Measurements from ENCODE around the gene CFDP1. TPM values are rescaled to one million over a fixed set of nuclear protein-coding genes. Genes with fewer than 3 reads are reported as not detected.
"Not testable (repeated sequence)": the region's sequence is repeated elsewhere in the genome, so short reads cannot be mapped to it uniquely, and the experiment has no call there.

The CFDP1 gene
- total RNA-seq, 2 experiments from 2014 or later: 42.4 to 43.7 TPM

DNA sequence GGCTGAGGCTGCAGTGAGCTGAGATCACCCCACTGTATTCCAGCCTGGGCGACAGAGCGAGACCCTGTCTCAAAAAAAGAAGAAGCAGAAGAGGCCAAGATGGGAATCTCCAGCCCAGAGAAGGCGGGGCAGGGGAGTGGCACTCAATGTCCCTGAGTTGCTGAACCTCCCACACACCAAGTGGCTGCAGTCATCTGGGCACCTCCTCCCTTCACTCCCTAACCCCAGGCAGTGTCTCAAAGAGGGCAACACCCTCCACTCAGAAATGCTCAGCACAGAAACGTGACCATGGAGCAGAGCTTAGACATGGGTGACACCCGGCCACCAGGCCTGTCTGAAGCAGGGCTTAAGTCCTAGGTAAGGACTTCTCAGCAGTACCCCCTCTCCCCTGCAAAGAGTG, 145.6 kb downstream of the CFDP1 start:
- POLR2A ChIA-PET: no interaction called here
- DNase-seq: no peak
- Mint-ChIP-seq H3K4me3 (no peak overlapping the region), H3K27me3 (peaks cover 48% of the 10 kb centered on the region), H3K4me1 (peaks cover 23% of the 10 kb centered on the region), H3K27ac (no peak overlapping the region), H3K36me3 (ENCODE audit: low read depth) (peaks cover 32% of the 10 kb centered on the region), H3K9me3 (no peaks in the 10 kb centered on the region)
- CTCF ChIA-PET: no interaction called here

- H3K4me3 Mint-ChIP-seq: no peak overlapping the region
- CTCF ChIA-PET: no interaction called here
- peaks cover 54% of the 10 kb centered on the region for H3K27me3 Mint-ChIP-seq
- no peaks in the 10 kb centered on the region for H3K9me3 Mint-ChIP-seq
- POLR2A ChIA-PET: no interaction called here
- no peak overlapping the region for H3K27ac Mint-ChIP-seq
- peaks cover 19% of the 10 kb centered on the region for H3K36me3 Mint-ChIP-seq (ENCODE audit: low read depth)
- DNase-seq: no peak
- H3K4me1 Mint-ChIP-seq: peaks cover 23% of the 10 kb centered on the region
These were observed 146.9 kb downstream of the CFDP1 start for GRCh38 chr16:75286389-75286788.

DNA sequence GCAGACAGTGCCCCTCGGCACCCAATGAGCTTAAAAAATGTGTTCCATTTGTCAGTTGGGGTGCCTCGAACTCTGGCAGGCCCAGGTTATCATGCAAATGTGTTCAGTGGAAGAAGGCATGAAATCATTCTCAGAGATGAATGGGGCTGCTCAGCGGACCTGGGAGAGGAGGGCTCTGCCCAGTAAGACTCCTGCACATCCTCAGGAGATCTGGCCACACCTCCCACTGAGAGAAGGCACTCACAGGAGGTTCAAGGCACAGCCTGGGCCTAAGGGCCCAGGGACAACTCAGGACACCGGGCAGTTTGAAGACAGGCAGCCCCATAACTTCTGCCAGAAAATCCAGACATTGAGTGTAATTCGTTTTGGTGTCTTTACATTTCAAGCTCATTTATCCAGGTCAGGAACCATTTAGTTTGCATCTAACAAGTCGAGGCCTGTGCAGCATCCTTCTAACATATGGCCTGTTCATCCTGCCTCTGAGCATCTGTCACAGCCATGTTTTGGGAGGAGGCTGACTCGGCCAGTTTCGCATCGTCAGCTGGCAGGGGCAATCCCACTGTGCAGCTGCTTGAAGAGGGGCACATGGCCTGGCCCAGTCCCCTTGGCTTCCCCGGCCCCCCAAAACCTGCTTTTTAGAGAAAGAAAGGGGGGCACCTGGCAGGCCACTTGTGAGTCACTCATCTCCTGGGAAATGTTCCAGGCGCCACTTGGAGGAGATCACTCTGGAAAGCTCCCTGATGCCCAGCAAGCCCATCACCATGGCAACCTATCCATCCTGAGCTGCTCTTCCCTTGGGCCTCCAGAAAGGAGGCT, 150.6 kb downstream of the CFDP1 start:
- POLR2A ChIA-PET: no interaction called here
- CTCF ChIA-PET: interaction anchor here (2.3 kb wide), 1 partner anchor 10 kb away, joined by 7 read pairs; no protein-coding TSS in a partner anchor
- Mint-ChIP-seq H3K36me3 (ENCODE audit: low read depth) (peaks cover 8% of the 10 kb centered on the region), H3K27me3 (peaks cover 73% of the 10 kb centered on the region), H3K9me3 (no peaks in the 10 kb centered on the region), H3K4me3 (no peak overlapping the region), H3K4me1 (peaks cover 6% of the 10 kb centered on the region), H3K27ac (no peak overlapping the region)
- DNase-seq: no peak

- no peak for DNase-seq
- Mint-ChIP-seq H3K4me1 (no peaks in the 10 kb centered on the region), H3K9me3 (no peaks in the 10 kb centered on the region), H3K27ac (no peak overlapping the region), H3K4me3 (no peak overlapping the region), H3K27me3 (peaks cover 72% of the 10 kb centered on the region), H3K36me3 (ENCODE audit: low read depth) (peaks cover 8% of the 10 kb centered on the region)
- POLR2A ChIA-PET: no interaction called here
- CTCF ChIA-PET: interaction anchor here (2.3 kb wide), 1 partner anchor 11 kb away, joined by 7 read pairs; no protein-coding TSS in a partner anchor
These were observed 151.5 kb downstream of the CFDP1 start for GRCh38 chr16:75281826-75282225.

GRCh38 chr16:75281009-75281408, 152.3 kb downstream of the CFDP1 start:
- CTCF ChIA-PET: not testable (repeated sequence)
- H3K27me3 Mint-ChIP-seq: peaks cover 65% of the 10 kb centered on the region

GRCh38 chr16:75280331-75280804, 152.9 kb downstream of the CFDP1 start:
- Mint-ChIP-seq H3K36me3 (ENCODE audit: low read depth) (no peaks in the 10 kb centered on the region), H3K27ac (no peak overlapping the region), H3K27me3 (peaks cover 60% of the 10 kb centered on the region), H3K9me3 (no peaks in the 10 kb centered on the region), H3K4me3 (no peak overlapping the region), H3K4me1 (no peaks in the 10 kb centered on the region)
- ChIA-PET POLR2A (no interaction called here), CTCF (no interaction called here)
- no peak for DNase-seq

More at GRCh38 chr16:75281009-75281408, 152.3 kb downstream of the CFDP1 start:
- DNase-seq; H3K27ac Mint-ChIP-seq; H3K36me3 Mint-ChIP-seq (ENCODE audit: low read depth); H3K4me3 Mint-ChIP-seq; POLR2A ChIA-PET; H3K9me3 Mint-ChIP-seq; H3K4me1 Mint-ChIP-seq: not testable (repeated sequence)

DNA sequence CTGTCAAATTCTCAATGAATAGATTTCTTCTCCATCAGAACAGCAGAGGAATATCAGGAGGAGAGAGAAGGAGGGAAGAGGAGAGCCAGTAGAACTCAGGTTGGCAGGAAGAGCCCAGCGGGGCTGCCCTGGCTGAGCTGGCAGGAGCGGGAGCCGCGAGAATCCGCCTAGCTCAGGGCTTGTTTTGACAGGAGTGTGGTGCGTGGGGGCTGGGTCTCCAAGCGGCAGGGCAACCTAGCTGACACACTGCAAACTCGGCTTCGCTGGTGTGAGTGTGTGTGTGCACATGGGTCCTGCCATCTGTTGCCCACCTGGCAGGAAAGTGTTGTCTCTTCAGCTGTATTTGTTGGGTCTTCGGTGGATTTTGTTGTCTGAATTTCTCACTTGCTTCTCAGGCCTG, 154.0 kb downstream of the CFDP1 start:
- no peaks in the 10 kb centered on the region for H3K9me3 Mint-ChIP-seq
- peaks cover 57% of the 10 kb centered on the region for H3K27me3 Mint-ChIP-seq
- H3K36me3 Mint-ChIP-seq (ENCODE audit: low read depth): no peaks in the 10 kb centered on the region

DNA sequence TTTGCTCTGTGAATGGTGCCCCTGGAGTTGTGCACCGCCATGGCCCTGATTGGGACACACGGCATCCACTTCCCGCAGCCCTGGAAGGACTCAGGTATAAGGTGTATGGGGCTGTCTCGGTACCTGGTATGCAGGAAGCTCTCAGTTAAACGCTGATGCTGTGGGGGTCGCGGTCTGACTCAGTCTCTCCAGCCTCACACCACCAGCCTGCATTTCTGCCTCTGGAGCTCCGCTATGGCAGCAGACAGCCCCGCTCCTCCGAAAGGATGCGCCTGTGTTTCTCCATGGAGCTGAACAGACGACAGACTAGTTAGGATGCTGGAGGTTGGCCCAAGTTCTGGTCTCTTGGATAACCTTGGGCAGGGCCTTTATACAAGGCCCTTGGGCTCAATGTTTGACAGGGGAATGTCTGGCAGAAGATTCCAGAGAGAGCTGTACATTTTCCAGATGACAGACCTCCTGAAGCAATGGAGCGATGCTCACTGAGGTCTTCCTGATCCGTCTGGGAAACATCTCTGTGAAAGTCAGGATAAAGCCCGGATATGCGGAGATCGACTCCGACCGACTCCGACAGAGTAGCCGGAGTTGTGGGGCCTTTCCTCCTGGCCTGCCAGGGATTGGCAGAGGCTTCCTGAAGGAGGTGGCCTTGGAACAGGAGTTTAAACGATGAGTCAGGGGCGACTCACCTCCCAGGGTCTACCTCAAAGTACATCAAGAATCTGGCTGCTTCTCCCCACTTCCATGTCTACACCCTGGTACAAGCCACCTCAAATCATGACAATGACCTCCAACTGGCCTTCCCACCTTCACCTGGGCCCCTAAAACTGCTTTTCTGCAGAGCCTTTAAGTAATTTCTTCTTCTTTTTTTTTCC, 160.0 kb downstream of the CFDP1 start:
- Mint-ChIP-seq H3K27me3 (peaks cover 41% of the 10 kb centered on the region), H3K36me3 (ENCODE audit: low read depth) (no peaks in the 10 kb centered on the region), H3K27ac (no peak overlapping the region), H3K4me1 (no peaks in the 10 kb centered on the region), H3K4me3 (no peak overlapping the region), H3K9me3 (no peaks in the 10 kb centered on the region)
- no peak for DNase-seq
- ChIA-PET CTCF (interaction anchor here (0.6 kb wide), 1 partner anchor 39 kb away, joined by 3 read pairs; no protein-coding TSS in a partner anchor), POLR2A (no interaction called here)

More for the DNA sequence above, 154.0 kb downstream of the CFDP1 start:
- CTCF ChIA-PET: interaction anchor here (0.6 to 0.8 kb wide), 4 partner anchors 13 to 496 kb away, joined by 3 to 4 read pairs (median 3); no protein-coding TSS in a partner anchor
- H3K27ac Mint-ChIP-seq: no peak overlapping the region
- H3K4me1 Mint-ChIP-seq: no peaks in the 10 kb centered on the region
- no peak for DNase-seq
- no peak overlapping the region for H3K4me3 Mint-ChIP-seq
- POLR2A ChIA-PET: interaction anchor here (0.6 kb wide), 1 partner anchor 9 kb away, joined by 4 read pairs; no protein-coding TSS in a partner anchor

DNA sequence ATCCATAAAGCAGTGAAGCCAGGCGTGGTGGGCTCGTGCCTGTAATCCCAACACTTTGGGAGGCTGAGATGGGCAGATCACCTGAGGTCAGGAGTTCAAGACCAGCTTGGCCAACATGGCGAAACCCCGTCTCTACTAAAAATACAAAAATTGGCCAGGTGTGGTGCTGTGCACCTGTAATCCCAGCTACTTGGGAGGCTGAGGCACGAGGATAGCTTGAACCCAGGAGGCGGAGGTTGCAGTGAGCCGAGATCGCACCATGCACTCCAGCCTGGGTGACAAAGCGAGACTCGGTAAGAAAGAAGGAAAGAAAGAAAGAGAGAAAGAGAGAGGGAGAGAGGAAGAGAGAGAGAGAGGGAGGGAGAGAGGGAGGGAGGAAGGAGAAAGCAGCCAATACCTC, 160.7 kb downstream of the CFDP1 start:
- H3K27me3 Mint-ChIP-seq: peaks cover 40% of the 10 kb centered on the region
- H3K4me3 Mint-ChIP-seq; H3K36me3 Mint-ChIP-seq (ENCODE audit: low read depth); H3K27ac Mint-ChIP-seq; DNase-seq; H3K9me3 Mint-ChIP-seq; H3K4me1 Mint-ChIP-seq; POLR2A ChIA-PET: not testable (repeated sequence)
- CTCF ChIA-PET: interaction anchor here (0.6 kb wide), 1 partner anchor 38 kb away, joined by 3 read pairs; no protein-coding TSS in a partner anchor

- CTCF ChIA-PET: no interaction called here
- no peaks in the 10 kb centered on the region for H3K36me3 Mint-ChIP-seq (ENCODE audit: low read depth)
These were observed 161.2 kb downstream of the CFDP1 start for GRCh38 chr16:75272097-75272551.

GRCh38 chr16:75271441-75272096, 161.7 kb downstream of the CFDP1 start:
- H3K36me3 Mint-ChIP-seq (ENCODE audit: low read depth): no peaks in the 10 kb centered on the region
- H3K27me3 Mint-ChIP-seq: peaks cover 41% of the 10 kb centered on the region
- DNase-seq: no peak
- CTCF ChIA-PET: interaction anchor here (0.5 kb wide), 1 partner anchor 344 kb away, joined by 3 read pairs; no protein-coding TSS in a partner anchor
- H3K4me1 Mint-ChIP-seq: no peaks in the 10 kb centered on the region
- H3K9me3 Mint-ChIP-seq: no peaks in the 10 kb centered on the region
- H3K27ac Mint-ChIP-seq: no peak overlapping the region
- H3K4me3 Mint-ChIP-seq: no peak overlapping the region
- POLR2A ChIA-PET: no interaction called here

More at GRCh38 chr16:75272097-75272551, 161.2 kb downstream of the CFDP1 start:
- Mint-ChIP-seq H3K4me1 (no peaks in the 10 kb centered on the region), H3K4me3 (no peak overlapping the region), H3K27ac (no peak overlapping the region), H3K9me3 (no peaks in the 10 kb centered on the region), H3K27me3 (peaks cover 38% of the 10 kb centered on the region)
- DNase-seq: no peak
- POLR2A ChIA-PET: no interaction called here

- DNase-seq; H3K27ac Mint-ChIP-seq; H3K36me3 Mint-ChIP-seq (ENCODE audit: low read depth); CTCF ChIA-PET; H3K9me3 Mint-ChIP-seq; POLR2A ChIA-PET; H3K4me1 Mint-ChIP-seq; H3K4me3 Mint-ChIP-seq: not testable (repeated sequence)
- H3K27me3 Mint-ChIP-seq: peaks cover 46% of the 10 kb centered on the region
These were observed 163.9 kb downstream of the CFDP1 start for GRCh38 chr16:75269358-75269757.
